GM12892 (cell line): ENCODE data around the gene RBFOX2.

ENCODE experiments used
- POLR2A ChIP-seq: IDR thresholded peaks from 2 replicates; pipeline ENCODE4 v1.6.1; 2011; ENCODE audit warnings: low read depth, low read length, control low read depth
- POLR2AphosphoS5 ChIP-seq: IDR thresholded peaks from 2 replicates; pipeline ENCODE4 v1.6.1; 2011; ENCODE audit warnings: low read depth, low read length, control low read depth
- TAF1 ChIP-seq: IDR thresholded peaks from 2 replicates; pipeline ENCODE4 v1.6.1; 2011; ENCODE audit warnings: low read depth, mild to moderate bottlenecking, control low read depth, low read length, borderline replicate concordance

DNA sequence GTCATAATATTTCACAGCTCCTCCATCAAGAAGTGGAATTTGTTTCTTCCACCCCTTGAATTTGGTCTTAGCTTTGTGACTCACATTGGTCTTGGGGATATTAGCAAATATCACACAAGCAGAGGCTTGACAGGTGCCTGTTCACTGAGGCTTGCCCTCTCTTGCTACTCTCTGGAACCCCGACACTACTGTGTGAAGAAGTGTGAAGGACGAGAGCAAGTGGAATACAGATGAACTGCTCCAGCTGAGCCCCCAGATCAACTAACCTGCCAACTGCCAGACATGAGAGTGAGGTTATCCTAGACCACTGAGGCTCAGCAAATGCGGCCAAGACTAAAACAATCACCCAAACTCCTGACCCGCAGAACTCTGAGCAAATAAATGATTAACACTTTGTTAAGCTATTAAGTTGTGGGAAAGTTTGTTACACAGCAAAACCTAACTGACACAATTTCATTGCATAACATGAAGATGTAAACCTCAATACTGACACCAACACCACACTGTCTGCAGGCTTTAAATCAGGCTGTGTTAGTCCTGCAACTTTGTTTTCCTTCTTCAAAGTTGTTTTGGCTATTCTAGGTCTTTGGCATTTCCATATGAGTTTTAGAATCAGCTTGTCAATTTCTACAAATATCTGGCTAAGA lies 168.4 kb downstream of the RBFOX2 start:
- TF ChIP-seq POLR2A = no peak
- TF ChIP-seq POLR2AphosphoS5 = no peak
- TF ChIP-seq TAF1 = no peak
